Measurements from ENCODE around the gene ADAD1. TPM values are rescaled to one million over a fixed set of nuclear protein-coding genes. Genes with fewer than 3 reads are reported as not detected.

The ADAD1 gene
- total RNA-seq: not detected
- polyA plus RNA-seq: not detected

GRCh38 chr4:122378711-122379110, at the start of gene ADAD1:
TSS of gene ADAD1 (plus strand) at chr4:122379011. CDS start at chr4:122380070, 1,059 bp downstream.
- Histone ChIP-seq H3K4me1 (ENCODE audit: insufficient read depth, low read length) (no peaks in the 10 kb centered on the region), H3K36me3 (ENCODE audit: insufficient read depth, low read length) (no peaks in the 10 kb centered on the region), H3K27ac (ENCODE audit: low read depth, low read length) (no peak within 1 kb of the TSS), H3K27me3 (ENCODE audit: insufficient read depth, low read length, poor library complexity, severe bottlenecking) (no peaks in the 10 kb centered on the region), H3K9me3 (ENCODE audit: low read length) (no peaks in the 10 kb centered on the region), H3K4me3 (ENCODE audit: low read length) (no peak within 1 kb of the TSS)
- no peaks in the 10 kb centered on the region for H3K36me3 Mint-ChIP-seq
- H3K27ac Mint-ChIP-seq: no peak within 1 kb of the TSS
- H3K27me3 Mint-ChIP-seq: no peaks in the 10 kb centered on the region
- ChIA-PET POLR2A (no interaction called here), CTCF (no interaction called here)
- H3K4me1 Mint-ChIP-seq: no peaks in the 10 kb centered on the region
- no peak within 1 kb of the TSS for H3K4me3 Mint-ChIP-seq
- H3K9me3 Mint-ChIP-seq: no peaks in the 10 kb centered on the region
- no peak for DNase-seq

- H3K4me3 Mint-ChIP-seq: no peak overlapping the region
- CTCF ChIA-PET: no interaction called here
- Histone ChIP-seq H3K4me3 (ENCODE audit: low read length) (no peak overlapping the region), H3K27me3 (ENCODE audit: insufficient read depth, low read length, poor library complexity, severe bottlenecking) (no peaks in the 10 kb centered on the region), H3K9me3 (ENCODE audit: low read length) (no peaks in the 10 kb centered on the region), H3K27ac (ENCODE audit: low read depth, low read length) (no peak overlapping the region), H3K4me1 (ENCODE audit: insufficient read depth, low read length) (no peaks in the 10 kb centered on the region), H3K36me3 (ENCODE audit: insufficient read depth, low read length) (peaks cover 12% of the 10 kb centered on the region)
- H3K9me3 Mint-ChIP-seq: no peaks in the 10 kb centered on the region
- POLR2A ChIA-PET: no interaction called here
- peak overlapping the region in 4 of 8 donors; percentile 22 to 48 (median 29) for H3K27ac Mint-ChIP-seq
- DNase-seq: no peak
- H3K36me3 Mint-ChIP-seq: peaks cover 19 to 65% (median 20%) of the 10 kb centered on the region in 3 donors
- no peaks in the 10 kb centered on the region for H3K27me3 Mint-ChIP-seq
- peaks cover 13 to 18% (median 16%) of the 10 kb centered on the region in 3 donors for H3K4me1 Mint-ChIP-seq
Observed at GRCh38 chr4:122329876-122330565, 48.8 kb upstream of the ADAD1 start.

GRCh38 chr4:122331195-122331594, 47.6 kb upstream of the ADAD1 start:
- ChIA-PET POLR2A (no interaction called here), CTCF (no interaction called here)
- Histone ChIP-seq H3K4me1 (ENCODE audit: insufficient read depth, low read length) (no peaks in the 10 kb centered on the region), H3K9me3 (ENCODE audit: low read length) (no peaks in the 10 kb centered on the region), H3K36me3 (ENCODE audit: insufficient read depth, low read length) (peaks cover 18% of the 10 kb centered on the region), H3K27ac (ENCODE audit: low read depth, low read length) (no peak overlapping the region), H3K27me3 (ENCODE audit: insufficient read depth, low read length, poor library complexity, severe bottlenecking) (no peaks in the 10 kb centered on the region), H3K4me3 (ENCODE audit: low read length) (no peak overlapping the region)
- no peak for DNase-seq
- H3K4me3 Mint-ChIP-seq: no peak overlapping the region
- H3K4me1 Mint-ChIP-seq: peaks cover 13 to 16% (median 14%) of the 10 kb centered on the region in 3 donors
- H3K9me3 Mint-ChIP-seq: no peaks in the 10 kb centered on the region
- no peaks in the 10 kb centered on the region for H3K27me3 Mint-ChIP-seq
- H3K36me3 Mint-ChIP-seq: peaks cover 18 to 69% (median 23%) of the 10 kb centered on the region in 3 donors
- no peak overlapping the region for H3K27ac Mint-ChIP-seq

- peaks cover 18 to 72% (median 28%) of the 10 kb centered on the region in 3 donors for H3K36me3 Mint-ChIP-seq
- H3K27ac Mint-ChIP-seq: no peak overlapping the region
- H3K27me3 Mint-ChIP-seq: no peaks in the 10 kb centered on the region
- Histone ChIP-seq H3K27ac (ENCODE audit: low read depth, low read length) (no peak overlapping the region), H3K4me3 (ENCODE audit: low read length) (no peak overlapping the region), H3K4me1 (ENCODE audit: insufficient read depth, low read length) (no peaks in the 10 kb centered on the region), H3K9me3 (ENCODE audit: low read length) (no peaks in the 10 kb centered on the region), H3K27me3 (ENCODE audit: insufficient read depth, low read length, poor library complexity, severe bottlenecking) (no peaks in the 10 kb centered on the region), H3K36me3 (ENCODE audit: insufficient read depth, low read length) (peaks cover 19% of the 10 kb centered on the region)
- ChIA-PET CTCF (no interaction called here), POLR2A (no interaction called here)
- peaks cover 7 to 10% (median 10%) of the 10 kb centered on the region in 3 donors for H3K4me1 Mint-ChIP-seq
- no peak overlapping the region for H3K4me3 Mint-ChIP-seq
- H3K9me3 Mint-ChIP-seq: no peaks in the 10 kb centered on the region
- DNase-seq: no peak
Observed at GRCh38 chr4:122334828-122335227, 44.0 kb upstream of the ADAD1 start.

- Mint-ChIP-seq H3K27me3 (no peaks in the 10 kb centered on the region), H3K4me3 (no peak overlapping the region), H3K4me1 (no peaks in the 10 kb centered on the region), H3K36me3 (peaks cover 9 to 73% (median 33%) of the 10 kb centered on the region in 3 donors), H3K27ac (peak overlapping the region in 2 of 8 donors; percentile 22 to 67), H3K9me3 (no peaks in the 10 kb centered on the region)
- Histone ChIP-seq H3K36me3 (ENCODE audit: insufficient read depth, low read length) (peaks cover 26% of the 10 kb centered on the region), H3K9me3 (ENCODE audit: low read length) (no peaks in the 10 kb centered on the region), H3K27ac (ENCODE audit: low read depth, low read length) (no peak overlapping the region), H3K27me3 (ENCODE audit: insufficient read depth, low read length, poor library complexity, severe bottlenecking) (no peaks in the 10 kb centered on the region), H3K4me1 (ENCODE audit: insufficient read depth, low read length) (no peaks in the 10 kb centered on the region), H3K4me3 (ENCODE audit: low read length) (no peak overlapping the region)
- POLR2A ChIA-PET: interaction anchor here (0.6 kb wide), 1 partner anchor 20 kb away, joined by 4 read pairs; no protein-coding TSS in a partner anchor
- CTCF ChIA-PET: no interaction called here
- no peak for DNase-seq
Observed at GRCh38 chr4:122341886-122342285, 36.9 kb upstream of the ADAD1 start.

GRCh38 chr4:122346036-122346435, 32.8 kb upstream of the ADAD1 start:
- no peaks in the 10 kb centered on the region for H3K4me1 Mint-ChIP-seq
- CTCF ChIA-PET: interaction anchor here (1.0 kb wide), 1 partner anchor 446 kb away, joined by 3 read pairs; no protein-coding TSS in a partner anchor
- H3K36me3 Mint-ChIP-seq: peaks cover 16 to 80% (median 50%) of the 10 kb centered on the region in 3 donors
- H3K27ac Mint-ChIP-seq: peak overlapping the region in 3 of 8 donors; percentile 24 to 84 (median 42)
- no peak overlapping the region for H3K4me3 Mint-ChIP-seq
- no peaks in the 10 kb centered on the region for H3K27me3 Mint-ChIP-seq
- H3K4me3 ChIP-seq (ENCODE audit: low read length): no peak overlapping the region
- POLR2A ChIA-PET: no interaction called here
- no peaks in the 10 kb centered on the region for H3K27me3 ChIP-seq (ENCODE audit: insufficient read depth, low read length, poor library complexity, severe bottlenecking)
- H3K36me3 ChIP-seq (ENCODE audit: insufficient read depth, low read length): peaks cover 48% of the 10 kb centered on the region
- H3K27ac ChIP-seq (ENCODE audit: low read depth, low read length): no peak overlapping the region
- H3K9me3 ChIP-seq (ENCODE audit: low read length): no peaks in the 10 kb centered on the region
- no peaks in the 10 kb centered on the region for H3K9me3 Mint-ChIP-seq
- DNase-seq: no peak
- H3K4me1 ChIP-seq (ENCODE audit: insufficient read depth, low read length): no peaks in the 10 kb centered on the region

- no peaks in the 10 kb centered on the region for H3K27me3 ChIP-seq (ENCODE audit: insufficient read depth, low read length, poor library complexity, severe bottlenecking)
- peaks cover 16 to 85% (median 51%) of the 10 kb centered on the region in 3 donors for H3K36me3 Mint-ChIP-seq
- CTCF ChIA-PET: interaction anchor here (1.0 kb wide), 1 partner anchor 447 kb away, joined by 3 read pairs; no protein-coding TSS in a partner anchor
Observed at GRCh38 chr4:122346503-122346902, 32.3 kb upstream of the ADAD1 start.

GRCh38 chr4:122356317-122356808, 22.4 kb upstream of the ADAD1 start:
- DNase-seq: no peak
- no peaks in the 10 kb centered on the region for H3K9me3 Mint-ChIP-seq
- H3K27ac ChIP-seq (ENCODE audit: low read depth, low read length): no peak overlapping the region
- peak overlapping the region in 1 of 8 donors; percentile 77 for H3K27ac Mint-ChIP-seq
- H3K27me3 ChIP-seq (ENCODE audit: insufficient read depth, low read length, poor library complexity, severe bottlenecking): no peaks in the 10 kb centered on the region
- ChIA-PET CTCF (interaction anchor here (3.0 kb wide), 1 partner anchor 222 kb away, joined by 13 read pairs; no protein-coding TSS in a partner anchor), POLR2A (no interaction called here)
- H3K4me1 Mint-ChIP-seq: peaks cover 0 to 14% (median 10%) of the 10 kb centered on the region in 3 donors
- H3K36me3 Mint-ChIP-seq: peaks cover 24 to 79% (median 26%) of the 10 kb centered on the region in 3 donors
- H3K4me3 ChIP-seq (ENCODE audit: low read length): no peak overlapping the region
- no peak overlapping the region for H3K4me3 Mint-ChIP-seq
- H3K36me3 ChIP-seq (ENCODE audit: insufficient read depth, low read length): peaks cover 31% of the 10 kb centered on the region
- H3K9me3 ChIP-seq (ENCODE audit: low read length): no peaks in the 10 kb centered on the region
- no peaks in the 10 kb centered on the region for H3K4me1 ChIP-seq (ENCODE audit: insufficient read depth, low read length)
- no peaks in the 10 kb centered on the region for H3K27me3 Mint-ChIP-seq

More at GRCh38 chr4:122346503-122346902, 32.3 kb upstream of the ADAD1 start:
- Histone ChIP-seq H3K4me3 (ENCODE audit: low read length) (no peak overlapping the region), H3K27ac (ENCODE audit: low read depth, low read length) (no peak overlapping the region), H3K36me3 (ENCODE audit: insufficient read depth, low read length) (peaks cover 48% of the 10 kb centered on the region), H3K9me3 (ENCODE audit: low read length) (no peaks in the 10 kb centered on the region), H3K4me1 (ENCODE audit: insufficient read depth, low read length) (no peaks in the 10 kb centered on the region)
- Mint-ChIP-seq H3K27ac (peak overlapping the region in 1 of 8 donors; percentile 41), H3K4me1 (no peaks in the 10 kb centered on the region), H3K9me3 (no peaks in the 10 kb centered on the region), H3K27me3 (no peaks in the 10 kb centered on the region), H3K4me3 (no peak overlapping the region)
- POLR2A ChIA-PET: no interaction called here
- DNase-seq: no peak
